PC-3 (cell line): Measurements from ENCODE around the gene IL32. TPM values are rescaled to one million over a fixed set of nuclear protein-coding genes. Genes with fewer than 3 reads are reported as not detected.
A peak's percentile ranks its signal among the peaks of the same experiment; 100 is the strongest.

Experiments
- ATAC-seq: fragments of 200-7000 bp; cut with Tn5 transposase; 2 replicates; pipeline ENCODE4 v1.9.1; 2020; ENCODE audit warnings: mild to moderate bottlenecking, moderate library complexity
- BruUV-seq: library from RNA; stranded (reverse); fragments of 400-500 nt; replicated peaks from 2 replicates; lab custom pipeline; 2021; lab: Mats Ljungman, UMichigan
- CTCF ChIA-PET: fragments of 300-600 bp; sonication (Branson Sonifier 250); formaldehyde crosslinking; loops from one replicate; lab custom pipeline; 2022; ENCODE audit warnings: antibody characterized with exemption; lab: Charles Lee
- POLR2A ChIA-PET: fragments of 300-600 bp; sonication (Branson Sonifier 250); formaldehyde crosslinking; loops from one replicate; lab custom pipeline; 2022; ENCODE audit warnings: antibody characterized with exemption; ENCODE audit not compliant: unreplicated experiment; lab: Charles Lee
- DNase-seq: peaks from one replicate; pipeline ENCODE4 v3.0.0-alpha.2; 2015
- H2AFZ ChIP-seq: fragments of 300-600 bp; sonication (generic); 2 replicates; pipeline ENCODE4 v1.6.0; 2016; ENCODE audit warnings: antibody characterized with exemption, low read length
- H3F3A ChIP-seq: fragments of 300-600 bp; sonication (generic); one replicate; pipeline ENCODE4 v1.6.0; 2017; ENCODE audit warnings: antibody characterized with exemption, low read length, control low read depth, mild to moderate bottlenecking; ENCODE audit not compliant: unreplicated experiment
- H3K27ac ChIP-seq: fragments of 300-600 bp; sonication (generic); 2 replicates; pipeline ENCODE4 v1.5.1; 2016; ENCODE audit warnings: mild to moderate bottlenecking, low read length
- H3K27me3 ChIP-seq: fragments of 300-600 bp; sonication (generic); 2 replicates; pipeline ENCODE4 v1.6.1; 2016; ENCODE audit warnings: low read length, mixed read lengths
- H3K36me3 ChIP-seq: fragments of 300-600 bp; sonication (generic); 2 replicates; pipeline ENCODE4 v1.6.1; 2016; ENCODE audit warnings: low read depth, mixed run types, low read length, mixed read lengths
- H3K4me1 ChIP-seq: fragments of 300-600 bp; sonication (generic); 2 replicates; pipeline ENCODE4 v1.5.1; 2016; ENCODE audit warnings: low read length; ENCODE audit not compliant: insufficient read depth
- H3K4me2 ChIP-seq: fragments of 300-600 bp; sonication (generic); 2 replicates; pipeline ENCODE4 v1.6.0; 2016; ENCODE audit warnings: low read length
- H3K4me3 ChIP-seq: fragments of 300-600 bp; sonication (generic); 2 replicates; pipeline ENCODE4 v1.5.1; 2016; ENCODE audit warnings: mild to moderate bottlenecking, low read length, mixed read lengths
- H3K79me2 ChIP-seq: fragments of 300-600 bp; sonication (generic); 2 replicates; pipeline ENCODE4 v1.6.1; 2017; ENCODE audit warnings: low read length, mixed read lengths
- H3K9ac ChIP-seq: fragments of 300-600 bp; sonication (generic); 2 replicates; pipeline ENCODE4 v1.6.0; 2016; ENCODE audit warnings: mild to moderate bottlenecking, low read length
- H3K9me2 ChIP-seq: fragments of 300-600 bp; sonication (generic); replicated peaks from 2 replicates; pipeline ENCODE4 v1.6.1; 2016; ENCODE audit warnings: mixed run types, low read length, mixed read lengths
- H3K9me3 ChIP-seq: fragments of 300-600 bp; sonication (generic); 2 replicates; pipeline ENCODE4 v1.6.1; 2016; ENCODE audit warnings: low read length, mixed read lengths
- H4K20me1 ChIP-seq: fragments of 300-600 bp; sonication (generic); 2 replicates; pipeline ENCODE4 v1.6.1; 2016; ENCODE audit warnings: low read length, mixed read lengths
- EZH2 ChIP-seq: fragments of 300-600 bp; sonication (generic); IDR thresholded peaks from one replicate; pipeline ENCODE4 v1.6.1; 2017; ENCODE audit warnings: antibody characterized with exemption, mild to moderate bottlenecking, low read length; ENCODE audit not compliant: unreplicated experiment
- EZH2phosphoT487 ChIP-seq: fragments of 300-600 bp; sonication (generic); IDR thresholded peaks from 2 replicates; pipeline ENCODE4 v1.6.1; 2018; ENCODE audit warnings: mild to moderate bottlenecking, antibody characterized with exemption, low read length, borderline replicate concordance
- intact Hi-C: fragments of 100-400 bp; cut with micrococcal nuclease; formaldehyde crosslinking; loops from 2 replicates; pipeline ENCODE4 v1.9.0; 2023
- total RNA-seq: library from RNA; depleted of rRNA; stranded (reverse); fragments of >200 nt; gene quantifications from 2 replicates; pipeline ENCODE4 v1.2.3, GENCODE V29; 2014
- TF ChIP-seq, protein P1 (sequence below): fragments of 300-600 bp; sonication (generic); conservative IDR thresholded peaks from 2 replicates; pipeline ENCODE4 v1.5.1; 2017; ENCODE audit warnings: antibody characterized with exemption, low read depth, mild to moderate bottlenecking, low read length

The IL32 gene
- total RNA-seq, 1 experiment from 2014 or later, result 8.8 TPM

DNA sequence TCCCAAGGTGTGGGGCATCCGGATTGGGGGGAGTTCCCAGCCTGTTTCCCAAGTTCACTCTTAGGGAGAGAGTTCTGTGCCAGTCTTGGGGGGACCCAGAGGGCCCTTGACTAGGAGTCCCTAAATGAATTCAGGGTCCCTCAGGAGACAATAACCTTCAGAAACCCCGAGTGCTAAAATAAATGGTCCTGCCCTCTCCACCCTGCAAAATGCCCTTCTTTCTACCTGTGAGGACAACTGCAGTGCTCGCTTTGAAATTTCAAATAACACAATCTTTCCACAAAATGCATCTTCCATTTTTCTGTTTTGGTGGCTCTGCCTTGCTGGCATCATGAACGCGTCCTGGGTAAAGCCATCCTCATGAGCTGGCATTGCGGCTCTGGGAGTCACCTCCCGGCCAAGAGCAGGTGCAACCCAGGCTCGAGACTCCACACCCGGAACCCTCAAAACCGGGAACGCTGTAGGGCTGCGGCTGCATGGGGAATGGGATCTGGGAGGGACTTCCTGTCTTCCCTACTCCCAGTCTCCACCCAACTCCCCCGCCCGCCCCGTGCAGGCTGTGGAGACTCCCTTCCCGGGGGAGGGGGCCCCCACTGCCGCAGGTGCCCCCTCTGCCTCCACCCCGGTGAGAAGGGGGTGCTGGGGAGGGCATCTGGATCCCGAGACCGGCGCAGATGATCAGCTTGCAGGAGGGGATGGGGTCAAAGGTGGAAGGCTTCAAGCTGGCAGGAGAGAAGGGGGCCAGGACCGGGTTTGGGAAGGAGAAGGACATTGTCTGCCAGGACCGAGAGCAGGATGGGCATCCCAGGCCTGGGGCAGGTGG lies 46.8 kb downstream of the IL32 start, which contains the start of gene ZNF205:
TSS of gene ZNF205 (plus strand) at position 529 of the 823 bp plus-strand sequence. CDS start 845 bp downstream, outside the sequence.
- Histone ChIP-seq H3K4me2 (peak within 1 kb of the TSS; percentile 95), H3K4me3 (peak within 1 kb of the TSS; percentile 91), H3K27ac (no peak within 1 kb of the TSS), H3F3A (no peaks in the 10 kb centered on the region), H3K79me2 (peaks cover 26% of the 10 kb centered on the region), H2AFZ (peak within 1 kb of the TSS; percentile 77), H3K27me3 (no peaks in the 10 kb centered on the region), H3K9ac (peak within 1 kb of the TSS; percentile 87), H3K9me2 (no peaks in the 10 kb centered on the region), H3K4me1 (peaks cover 16% of the 10 kb centered on the region), H3K9me3 (no peaks in the 10 kb centered on the region), H3K36me3 (no peaks in the 10 kb centered on the region), H4K20me1 (no peaks in the 10 kb centered on the region)
- TF ChIP-seq EZH2phosphoT487, result no peak
- TF ChIP-seq EZH2, result no peak
- TF ChIP-seq, protein P1, sequence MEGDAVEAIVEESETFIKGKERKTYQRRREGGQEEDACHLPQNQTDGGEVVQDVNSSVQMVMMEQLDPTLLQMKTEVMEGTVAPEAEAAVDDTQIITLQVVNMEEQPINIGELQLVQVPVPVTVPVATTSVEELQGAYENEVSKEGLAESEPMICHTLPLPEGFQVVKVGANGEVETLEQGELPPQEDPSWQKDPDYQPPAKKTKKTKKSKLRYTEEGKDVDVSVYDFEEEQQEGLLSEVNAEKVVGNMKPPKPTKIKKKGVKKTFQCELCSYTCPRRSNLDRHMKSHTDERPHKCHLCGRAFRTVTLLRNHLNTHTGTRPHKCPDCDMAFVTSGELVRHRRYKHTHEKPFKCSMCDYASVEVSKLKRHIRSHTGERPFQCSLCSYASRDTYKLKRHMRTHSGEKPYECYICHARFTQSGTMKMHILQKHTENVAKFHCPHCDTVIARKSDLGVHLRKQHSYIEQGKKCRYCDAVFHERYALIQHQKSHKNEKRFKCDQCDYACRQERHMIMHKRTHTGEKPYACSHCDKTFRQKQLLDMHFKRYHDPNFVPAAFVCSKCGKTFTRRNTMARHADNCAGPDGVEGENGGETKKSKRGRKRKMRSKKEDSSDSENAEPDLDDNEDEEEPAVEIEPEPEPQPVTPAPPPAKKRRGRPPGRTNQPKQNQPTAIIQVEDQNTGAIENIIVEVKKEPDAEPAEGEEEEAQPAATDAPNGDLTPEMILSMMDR, result no peak
- TSS peak; percentile 79 for BruUV-seq
- ChIA-PET POLR2A (no interaction called here), CTCF (interaction anchor here (0.7 kb wide), 1 partner anchor 10 kb away, joined by 5 read pairs; no protein-coding TSS in a partner anchor)
- intact Hi-C loops, result no loop called here
- DNase-seq (peak; percentile 79), ATAC-seq (peak; percentile 93)

DNA sequence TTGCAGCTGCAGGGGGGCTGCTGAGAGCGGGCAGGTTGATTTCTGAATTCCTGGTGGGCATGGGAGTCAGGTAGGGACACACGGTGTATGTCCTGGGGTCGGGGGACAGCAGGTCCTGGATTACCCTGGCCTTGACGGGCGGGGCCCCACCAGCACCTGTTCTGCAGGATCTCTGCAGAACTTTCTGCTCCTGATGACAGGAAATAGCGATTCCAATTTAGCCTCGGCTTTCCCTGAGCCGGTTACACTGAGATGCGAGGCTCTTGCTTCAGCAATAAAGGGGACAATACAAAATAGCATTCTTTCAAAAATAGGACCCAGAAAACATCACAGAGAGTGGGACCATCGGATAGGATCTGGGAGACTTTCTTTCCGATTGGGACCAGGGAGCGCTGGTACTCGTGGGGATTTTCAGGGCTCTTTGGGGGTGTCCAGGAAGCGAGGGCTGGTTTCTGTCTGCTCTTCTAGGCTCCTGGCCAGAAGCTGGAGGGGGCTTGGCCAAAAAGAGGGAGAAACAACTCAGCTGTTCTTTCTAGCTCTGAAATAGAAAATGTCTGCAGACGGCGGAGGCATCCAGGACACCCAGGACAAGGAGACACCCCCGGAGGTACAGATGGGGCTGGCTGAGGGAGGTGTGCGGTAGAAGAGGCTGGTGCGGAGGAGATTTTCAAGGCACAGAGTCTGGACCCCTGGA lies 47.6 kb downstream of the IL32 start:
- Histone ChIP-seq H3K4me3 (peak overlapping the region; percentile 91), H3K4me1 (peaks cover 15% of the 10 kb centered on the region), H2AFZ (peak overlapping the region; percentile 77), H3K36me3 (no peaks in the 10 kb centered on the region), H4K20me1 (no peaks in the 10 kb centered on the region), H3K27me3 (no peaks in the 10 kb centered on the region), H3K27ac (no peak overlapping the region), H3K9ac (peak overlapping the region; percentile 87), H3K4me2 (peak overlapping the region; percentile 95), H3K9me2 (no peaks in the 10 kb centered on the region), H3F3A (no peaks in the 10 kb centered on the region), H3K9me3 (no peaks in the 10 kb centered on the region), H3K79me2 (peaks cover 26% of the 10 kb centered on the region)
- intact Hi-C loops, result no loop called here
- BruUV-seq, result TSS peak; percentile 52
- DNase-seq, result no peak
- TF ChIP-seq, protein P1, result no peak
- no peak for TF ChIP-seq EZH2phosphoT487
- TF ChIP-seq EZH2, result no peak
- POLR2A ChIA-PET, result no interaction called here
- ATAC-seq, result peak; percentile 19
- CTCF ChIA-PET, result interaction anchor here (0.6 to 0.7 kb wide), 2 partner anchors 9 to 17 kb away, joined by 3 to 5 read pairs; no protein-coding TSS in a partner anchor
